DMS79 (cell line): ENCODE data around the gene ASPDH.

Source experiments
- DNase-seq: peaks from one replicate; lab custom pipeline; 2025; lab: John Stamatoyannopoulos, UW

ASPDH gene

DNA sequence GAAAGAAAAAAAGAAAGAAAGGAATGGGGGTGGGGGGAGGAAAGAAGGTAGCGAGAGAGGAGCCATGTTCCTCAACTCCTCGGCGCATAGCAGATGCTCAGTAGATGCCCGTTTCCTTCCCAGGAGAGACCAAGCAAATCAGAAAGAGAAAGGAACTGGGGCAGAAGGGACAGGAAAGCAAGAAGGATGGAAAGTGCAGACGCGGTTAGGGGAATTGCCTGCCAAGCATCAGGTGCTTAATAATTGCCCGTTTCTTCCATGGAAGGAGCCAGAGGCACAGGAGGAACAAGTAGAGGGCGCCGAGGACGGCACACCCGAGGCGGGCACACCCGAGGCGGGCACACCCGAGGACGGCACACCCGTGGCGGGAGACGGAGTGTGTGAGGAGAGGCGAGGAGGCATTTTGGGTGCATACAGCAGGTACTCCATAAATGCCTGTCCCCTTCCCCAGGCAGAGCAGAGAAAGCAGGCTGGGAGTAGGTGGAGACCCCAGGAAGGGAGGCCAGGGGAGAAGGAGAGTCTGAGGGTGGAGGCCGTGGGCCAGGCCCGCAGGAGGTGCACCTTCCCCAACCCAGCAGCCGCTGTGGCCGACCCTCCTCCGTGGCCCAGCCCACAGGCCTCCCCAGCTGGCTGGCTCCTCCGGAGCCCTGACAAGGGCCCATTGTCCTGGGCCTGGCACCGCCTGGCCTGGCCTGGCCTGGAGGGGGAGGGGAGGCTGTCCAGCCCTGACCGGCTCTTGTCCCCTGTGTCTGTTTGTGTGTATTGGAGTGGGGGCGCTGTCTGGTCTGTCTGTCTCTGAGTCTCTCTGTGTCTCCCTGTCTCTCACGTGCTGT is 17.3 kb downstream of the ASPDH start:
- no peak for DNase-seq

DNA sequence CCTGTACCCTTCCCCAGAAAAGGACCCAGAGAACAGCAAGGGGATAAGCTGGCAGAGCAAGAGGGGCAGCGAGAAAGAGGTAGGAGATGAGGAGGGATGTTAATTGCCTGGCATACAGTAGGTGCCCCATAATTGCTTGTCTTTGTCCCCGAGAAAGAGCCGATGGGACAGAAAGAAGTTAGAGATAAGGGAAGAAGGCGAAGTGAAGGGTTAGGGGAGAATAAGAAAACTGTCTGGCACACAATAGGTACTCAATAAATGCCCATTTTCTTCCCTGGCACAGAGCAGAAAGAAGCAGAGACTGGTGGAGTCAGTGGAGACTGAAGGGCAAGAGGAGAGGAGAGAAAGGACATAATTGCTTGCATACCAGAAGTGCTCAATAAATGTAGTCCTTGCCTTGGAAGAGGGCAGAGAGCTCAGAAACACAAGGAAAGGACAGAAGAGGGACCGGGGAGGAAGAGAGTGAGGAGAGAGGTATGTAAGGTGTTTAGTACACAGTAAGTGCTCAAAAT is 18.6 kb downstream of the ASPDH start:
- DNase-seq: no peak

DNA sequence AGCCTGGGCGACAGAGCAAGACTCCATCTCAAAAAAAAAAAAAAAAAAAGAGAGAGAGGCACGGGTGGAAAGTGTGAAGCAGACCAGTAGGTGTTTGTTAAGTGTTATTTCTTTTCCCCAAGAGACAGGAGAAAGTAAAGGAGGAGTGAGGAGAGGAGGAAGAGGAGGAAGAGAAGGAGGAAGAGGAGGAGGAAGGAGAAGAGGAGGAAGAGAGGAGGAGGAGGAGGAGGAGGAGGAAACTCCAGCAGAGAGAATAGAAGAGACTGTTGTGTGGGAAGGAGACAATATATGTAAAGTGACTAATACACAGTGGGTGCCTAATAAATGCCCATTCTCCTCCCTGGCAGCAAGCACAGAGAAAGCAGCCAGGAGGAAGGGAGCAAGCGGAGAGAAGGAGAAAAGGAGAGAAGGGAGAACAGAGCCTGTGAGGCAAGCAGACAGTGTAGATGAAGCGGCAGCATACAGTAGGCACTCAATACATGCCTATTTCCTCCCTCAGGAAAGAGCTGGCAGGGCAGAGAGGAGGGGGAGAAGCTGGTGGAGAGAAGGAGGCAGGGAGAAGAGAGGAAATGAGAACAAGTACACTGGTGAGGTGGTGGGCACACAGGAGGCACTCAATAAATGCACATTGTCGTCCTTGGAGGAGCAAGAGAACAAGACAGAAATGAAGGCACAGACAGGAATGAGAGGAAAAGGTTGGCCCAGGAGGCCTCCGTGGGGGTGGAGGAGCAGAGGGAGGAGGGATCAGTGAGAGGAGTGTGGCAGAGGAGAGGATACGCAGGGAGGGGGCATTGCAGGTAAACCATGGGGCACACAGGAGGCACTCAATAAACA is 19.3 kb downstream of the ASPDH start:
- no peak for DNase-seq

GRCh38 chr19:50493171-50493570 is 20.5 kb downstream of the ASPDH start:
- DNase-seq: no peak

DNA sequence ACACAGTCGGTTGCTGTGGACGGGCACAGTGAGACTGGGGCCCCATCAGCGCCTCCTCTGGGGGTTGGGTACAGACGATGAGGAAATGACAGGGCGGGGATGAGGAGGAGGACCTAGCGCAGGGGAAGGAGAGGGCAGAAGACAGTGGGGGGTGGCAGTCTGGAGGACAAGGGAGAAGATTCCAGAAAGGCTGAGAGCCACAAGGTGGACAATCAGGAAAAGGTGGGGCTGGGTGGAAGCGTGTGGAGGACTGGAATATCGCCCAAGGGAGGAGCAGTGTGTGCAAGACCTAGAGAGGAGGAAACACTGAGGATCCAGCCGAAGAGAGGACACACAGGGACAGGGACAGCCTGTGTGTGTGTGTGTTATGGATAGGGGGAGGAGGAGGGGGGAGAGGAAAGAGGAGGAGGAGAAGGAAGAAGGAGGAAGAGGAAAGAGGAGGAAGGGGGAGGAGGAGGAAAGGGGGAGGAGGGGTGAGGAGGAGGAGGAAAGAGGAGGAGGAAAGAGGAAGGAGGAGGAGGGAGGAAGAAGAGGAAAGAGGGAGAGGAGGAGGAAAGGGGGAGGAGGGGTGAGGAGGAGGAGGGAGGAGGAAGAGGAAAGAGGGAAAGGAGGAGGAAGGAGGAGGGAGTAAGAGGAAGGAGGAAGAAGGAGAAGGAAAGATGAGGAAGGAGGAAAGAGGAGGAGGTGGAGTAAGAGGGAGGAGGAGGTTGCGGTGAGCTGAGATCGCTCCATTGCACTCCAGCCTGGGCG is 21.2 kb downstream of the ASPDH start:
- DNase-seq: no peak

GRCh38 chr19:50490991-50491472 is 22.7 kb downstream of the ASPDH start:
- DNase-seq: no peak

DNA sequence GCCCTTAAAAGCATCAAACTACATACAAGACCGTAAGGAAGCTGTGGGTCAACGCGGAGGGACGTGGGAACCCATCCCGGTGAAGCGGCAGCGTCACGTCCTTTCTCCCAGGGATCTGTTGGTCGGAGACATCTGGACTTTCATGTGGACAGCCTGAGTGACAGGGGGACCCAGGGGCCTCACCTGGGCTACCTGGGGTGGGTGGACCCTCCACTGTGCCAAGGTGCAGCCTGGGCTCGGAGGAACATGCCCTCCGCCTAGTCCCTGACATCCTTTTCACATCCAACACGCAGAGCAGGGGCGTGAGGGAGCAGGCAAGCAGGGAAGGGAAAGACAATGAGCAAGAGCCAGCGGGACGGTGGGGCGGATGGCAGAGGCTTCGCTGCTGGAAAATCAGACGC is 23.3 kb downstream of the ASPDH start:
- no peak for DNase-seq

DNA sequence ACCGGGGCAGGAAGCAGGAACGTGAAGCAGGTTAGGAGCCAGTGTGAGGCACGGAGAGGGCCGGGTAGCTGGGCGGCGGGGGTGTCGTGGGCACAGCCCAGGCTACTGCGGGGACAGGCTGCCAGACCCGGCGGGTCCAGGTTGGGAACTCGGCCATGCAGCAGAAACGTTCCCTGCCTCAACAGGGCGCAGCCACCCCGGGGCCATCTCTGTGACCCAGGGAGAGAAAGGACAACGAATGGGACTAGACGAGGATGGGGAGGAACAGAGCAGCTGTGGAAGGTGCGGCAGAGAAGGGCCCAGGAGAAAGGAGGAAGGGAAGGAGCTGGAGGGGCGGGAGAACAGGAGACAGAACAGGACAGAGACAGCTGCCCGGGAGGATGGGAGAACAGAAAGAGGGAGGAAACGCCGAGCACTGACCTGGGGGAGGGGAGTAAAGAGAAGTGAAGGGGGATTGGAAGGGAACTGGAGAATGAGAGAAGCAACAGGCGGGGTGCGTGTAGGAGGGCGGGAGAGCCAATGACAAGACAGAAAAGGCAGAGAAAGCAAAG is 24.2 kb downstream of the ASPDH start:
- DNase-seq: no peak

- DNase-seq: no peak
Measured at GRCh38 chr19:50488389-50489194, 25.1 kb downstream of the ASPDH start.

GRCh38 chr19:50486823-50487515 is 26.7 kb downstream of the ASPDH start:
- no peak for DNase-seq

- DNase-seq: no peak
Measured at GRCh38 chr19:50485284-50485955, 28.3 kb downstream of the ASPDH start.

- DNase-seq: no peak
Measured at GRCh38 chr19:50482916-50483315, 30.8 kb downstream of the ASPDH start.

DNA sequence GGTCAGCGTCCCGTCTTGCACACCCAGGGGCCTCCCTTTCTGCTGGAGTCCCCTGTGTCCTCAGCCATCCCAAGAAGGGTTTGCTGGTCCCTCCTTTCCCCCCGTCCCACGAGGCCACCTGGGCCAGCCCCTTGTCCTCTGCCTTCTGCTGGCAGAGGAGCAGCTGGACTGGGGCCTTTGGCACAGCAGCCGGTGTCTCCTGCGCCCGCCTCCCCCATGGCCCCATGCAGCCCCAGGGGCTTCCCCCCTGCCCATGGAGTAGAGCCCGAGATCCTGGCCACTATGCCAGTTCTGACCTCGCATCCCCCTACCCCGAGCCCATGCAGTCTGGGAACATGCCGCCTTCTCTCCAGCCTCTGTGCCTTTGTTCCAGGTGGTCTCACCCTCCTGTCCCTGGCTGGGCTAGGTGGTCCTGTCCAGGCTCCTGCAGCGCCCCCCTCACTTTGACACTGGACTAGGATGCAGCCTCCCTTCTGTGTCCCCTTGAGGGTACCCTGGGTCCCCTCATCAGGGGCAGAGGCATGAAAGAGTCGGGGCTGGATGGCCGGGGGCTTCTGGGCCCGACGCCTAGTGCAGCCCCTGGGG is 31.4 kb downstream of the ASPDH start:
- DNase-seq: no peak

GRCh38 chr19:50481351-50482149 is 32.2 kb downstream of the ASPDH start:
- no peak for DNase-seq

- DNase-seq: no peak
Measured at GRCh38 chr19:50480281-50481111, 33.2 kb downstream of the ASPDH start.

GRCh38 chr19:50479761-50480251 is 33.9 kb downstream of the ASPDH start:
- no peak for DNase-seq
